IMR-90 (cell line): ENCODE results near the gene MGRN1.

Source experiments
- BHLHE40 ChIP-seq: fragments of 150-350 bp; IDR thresholded peaks from 2 replicates; pipeline ENCODE4 v1.6.1; 2016; ENCODE audit warnings: mild to moderate bottlenecking, low read depth, low read length
- ELK1 ChIP-seq: fragments of 150-350 bp; IDR thresholded peaks from 2 replicates; pipeline ENCODE4 v1.6.1; 2016; ENCODE audit warnings: low read depth, mild to moderate bottlenecking, low read length, moderate library complexity, borderline replicate concordance
- MAFK ChIP-seq: IDR thresholded peaks from 2 replicates; pipeline ENCODE4 v1.6.1; 2012; ENCODE audit warnings: low read depth, low read length, improper control_type of control experiment
- POLR2A ChIP-seq: IDR thresholded peaks from 2 replicates; pipeline ENCODE4 v1.6.1; 2012; ENCODE audit warnings: mild to moderate bottlenecking, low read depth, low read length
- TF ChIP-seq, protein P1 (sequence below): conservative IDR thresholded peaks from 2 replicates; pipeline ENCODE4 v1.5.1; 2012; ENCODE audit warnings: mild to moderate bottlenecking, low read depth, low read length, improper control_type of control experiment

GRCh38 chr16:4724661-4725270, 100.1 kb downstream of the MGRN1 start:
- TF ChIP-seq, protein P1, sequence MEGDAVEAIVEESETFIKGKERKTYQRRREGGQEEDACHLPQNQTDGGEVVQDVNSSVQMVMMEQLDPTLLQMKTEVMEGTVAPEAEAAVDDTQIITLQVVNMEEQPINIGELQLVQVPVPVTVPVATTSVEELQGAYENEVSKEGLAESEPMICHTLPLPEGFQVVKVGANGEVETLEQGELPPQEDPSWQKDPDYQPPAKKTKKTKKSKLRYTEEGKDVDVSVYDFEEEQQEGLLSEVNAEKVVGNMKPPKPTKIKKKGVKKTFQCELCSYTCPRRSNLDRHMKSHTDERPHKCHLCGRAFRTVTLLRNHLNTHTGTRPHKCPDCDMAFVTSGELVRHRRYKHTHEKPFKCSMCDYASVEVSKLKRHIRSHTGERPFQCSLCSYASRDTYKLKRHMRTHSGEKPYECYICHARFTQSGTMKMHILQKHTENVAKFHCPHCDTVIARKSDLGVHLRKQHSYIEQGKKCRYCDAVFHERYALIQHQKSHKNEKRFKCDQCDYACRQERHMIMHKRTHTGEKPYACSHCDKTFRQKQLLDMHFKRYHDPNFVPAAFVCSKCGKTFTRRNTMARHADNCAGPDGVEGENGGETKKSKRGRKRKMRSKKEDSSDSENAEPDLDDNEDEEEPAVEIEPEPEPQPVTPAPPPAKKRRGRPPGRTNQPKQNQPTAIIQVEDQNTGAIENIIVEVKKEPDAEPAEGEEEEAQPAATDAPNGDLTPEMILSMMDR = no peak
- TF ChIP-seq POLR2A (no peak), ELK1 (no peak), BHLHE40 (no peak), MAFK (no peak)
